GM12872 (cell line): ENCODE results near the gene F2.

Experiments used
- TF ChIP-seq, protein P1 (sequence below): IDR thresholded peaks from 3 replicates; pipeline ENCODE4 v1.5.1; 2011; ENCODE audit warnings: low read depth, mild to moderate bottlenecking, low read length, moderate library complexity; ENCODE audit not compliant: insufficient read depth

F2 gene

DNA sequence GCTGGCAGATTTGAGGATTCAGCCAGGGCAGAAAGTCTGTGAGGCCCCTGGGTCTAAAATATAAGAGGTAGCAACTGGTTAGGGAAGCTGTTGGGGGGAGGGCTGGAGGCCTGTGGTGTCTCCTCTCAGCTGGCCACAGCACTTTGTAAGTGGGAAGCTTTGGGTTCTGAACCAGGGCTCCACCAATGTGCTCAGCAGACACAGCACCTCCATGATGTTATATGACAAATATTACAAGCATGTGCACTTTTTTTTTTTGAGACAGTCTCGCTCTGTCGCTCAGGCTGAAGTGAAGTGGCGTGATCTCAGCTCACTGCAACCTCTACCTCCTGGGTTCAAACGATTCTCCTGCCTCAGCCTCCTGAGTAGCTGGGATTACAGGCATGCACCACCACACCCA is 26.6 kb upstream of the F2 start:
- TF ChIP-seq, protein P1, sequence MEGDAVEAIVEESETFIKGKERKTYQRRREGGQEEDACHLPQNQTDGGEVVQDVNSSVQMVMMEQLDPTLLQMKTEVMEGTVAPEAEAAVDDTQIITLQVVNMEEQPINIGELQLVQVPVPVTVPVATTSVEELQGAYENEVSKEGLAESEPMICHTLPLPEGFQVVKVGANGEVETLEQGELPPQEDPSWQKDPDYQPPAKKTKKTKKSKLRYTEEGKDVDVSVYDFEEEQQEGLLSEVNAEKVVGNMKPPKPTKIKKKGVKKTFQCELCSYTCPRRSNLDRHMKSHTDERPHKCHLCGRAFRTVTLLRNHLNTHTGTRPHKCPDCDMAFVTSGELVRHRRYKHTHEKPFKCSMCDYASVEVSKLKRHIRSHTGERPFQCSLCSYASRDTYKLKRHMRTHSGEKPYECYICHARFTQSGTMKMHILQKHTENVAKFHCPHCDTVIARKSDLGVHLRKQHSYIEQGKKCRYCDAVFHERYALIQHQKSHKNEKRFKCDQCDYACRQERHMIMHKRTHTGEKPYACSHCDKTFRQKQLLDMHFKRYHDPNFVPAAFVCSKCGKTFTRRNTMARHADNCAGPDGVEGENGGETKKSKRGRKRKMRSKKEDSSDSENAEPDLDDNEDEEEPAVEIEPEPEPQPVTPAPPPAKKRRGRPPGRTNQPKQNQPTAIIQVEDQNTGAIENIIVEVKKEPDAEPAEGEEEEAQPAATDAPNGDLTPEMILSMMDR: no peak

DNA sequence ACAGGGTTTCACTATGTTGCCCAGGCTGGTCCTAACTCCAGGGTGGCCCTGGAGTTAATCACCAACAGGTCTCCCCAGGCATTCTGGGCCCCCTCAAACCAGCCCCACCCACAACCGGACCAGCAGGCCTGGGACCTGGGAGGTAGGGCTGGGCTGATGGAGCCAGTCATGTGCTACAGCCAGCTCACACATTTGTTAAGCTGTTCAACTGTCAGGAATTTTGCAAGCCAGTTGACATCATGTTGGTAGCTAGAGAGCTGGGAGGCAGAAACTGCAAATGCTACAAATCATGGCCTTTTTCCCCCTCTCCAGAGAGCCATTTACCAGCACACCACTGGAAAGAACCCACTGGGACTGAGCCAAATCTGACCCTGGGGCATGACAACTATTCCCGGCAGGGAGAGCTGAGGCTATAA is 25.4 kb upstream of the F2 start:
- TF ChIP-seq, protein P1: no peak

DNA sequence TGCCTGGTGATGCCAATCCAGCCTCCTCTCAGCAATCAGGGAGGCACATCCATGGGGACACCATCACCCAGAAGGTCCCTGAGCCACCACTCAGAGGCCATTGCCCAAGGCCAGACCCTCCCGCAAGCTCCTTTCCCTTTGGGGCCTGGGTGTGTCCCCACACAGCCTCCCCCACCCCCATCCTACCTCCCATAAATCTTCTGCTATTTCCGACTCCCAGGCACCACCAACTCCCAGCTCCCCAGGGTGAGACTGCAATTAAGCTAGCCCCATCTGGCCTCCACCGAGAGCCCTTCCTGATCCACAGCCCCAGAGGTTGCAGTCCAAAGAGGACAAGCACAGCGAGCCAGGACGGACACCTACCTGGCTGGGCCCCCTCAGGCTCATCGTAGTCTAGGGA is 24.9 kb upstream of the F2 start:
- TF ChIP-seq, protein P1: no peak

DNA sequence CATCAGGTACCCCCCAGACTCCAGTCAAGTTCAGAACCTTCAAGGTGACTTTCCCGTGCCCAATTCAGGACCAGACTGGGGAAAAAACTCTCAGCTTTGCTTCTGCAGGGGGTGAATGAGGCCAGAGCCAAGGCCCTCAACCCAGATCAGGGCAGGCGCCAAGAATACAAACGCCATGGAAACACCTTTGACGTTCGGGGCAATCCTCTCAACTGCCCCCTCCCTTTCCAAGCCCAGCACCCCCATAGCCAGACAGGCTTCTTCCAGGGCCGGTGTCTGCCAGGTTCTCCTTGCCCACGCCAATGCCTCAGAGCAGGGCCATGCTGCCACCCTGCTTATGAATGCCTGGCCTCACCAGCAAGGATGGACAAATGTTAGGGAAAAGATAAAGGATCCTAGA is 24.4 kb upstream of the F2 start:
- TF ChIP-seq, protein P1: no peak

DNA sequence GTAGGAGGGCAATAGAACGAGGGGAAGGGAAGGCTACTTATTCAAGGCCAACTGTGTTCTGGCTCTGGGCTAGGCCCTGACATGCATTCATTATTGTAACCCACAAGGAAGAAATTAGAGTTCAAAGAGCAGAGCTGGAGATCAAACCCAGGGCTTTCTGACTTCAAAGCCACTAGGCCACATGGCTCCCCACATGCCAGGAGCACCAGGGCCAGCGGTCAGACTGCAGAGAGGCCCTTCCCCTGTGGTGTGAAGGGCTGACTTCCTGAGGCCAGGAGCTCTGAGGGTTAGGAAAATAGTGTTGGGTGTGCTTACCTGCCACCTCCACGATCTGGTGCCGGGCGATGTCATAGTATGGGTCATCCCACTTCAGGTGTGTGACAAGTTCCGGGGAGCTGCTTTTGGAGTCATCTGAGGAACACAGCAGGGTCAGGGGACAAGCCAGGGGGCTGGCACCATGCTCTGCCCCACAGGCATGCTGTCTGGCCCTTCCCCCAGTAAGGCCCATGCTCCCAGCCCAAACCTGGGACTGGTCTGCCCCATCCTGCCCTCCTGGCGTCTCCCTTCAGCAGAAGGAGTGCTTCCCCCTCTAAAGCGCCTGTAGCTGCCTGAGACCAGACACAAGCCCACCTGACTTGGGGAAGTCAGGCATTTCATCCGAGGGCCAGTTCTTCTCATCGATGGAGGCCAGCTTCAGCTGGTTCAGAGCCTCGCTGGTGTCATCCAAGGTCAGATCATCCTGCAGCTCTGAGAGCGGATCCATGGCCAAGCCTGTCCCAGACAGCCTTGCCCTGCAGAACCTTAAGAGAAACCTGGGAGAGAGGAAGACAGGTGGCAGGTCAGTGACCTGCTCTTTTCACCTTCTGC is 23.4 kb upstream of the F2 start:
- TF ChIP-seq, protein P1: no peak

DNA sequence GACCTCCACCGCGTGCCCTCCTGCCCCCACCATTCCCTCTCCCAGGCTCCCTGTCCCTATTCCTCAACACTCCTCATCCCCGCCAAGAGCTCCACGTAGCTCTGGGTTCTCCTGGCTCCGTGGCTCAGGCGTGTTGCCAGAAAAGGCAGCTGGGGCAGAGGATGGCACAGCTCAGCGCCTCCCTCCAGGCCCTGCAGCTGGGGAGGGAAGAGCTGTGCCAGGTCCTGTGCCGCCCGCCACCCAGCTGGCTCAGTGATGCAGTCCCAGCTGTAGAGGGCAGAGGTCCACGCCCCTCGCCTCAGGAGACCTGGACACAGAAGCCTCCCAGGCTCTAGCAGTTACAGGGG is 22.8 kb upstream of the F2 start:
- TF ChIP-seq, protein P1: no peak

DNA sequence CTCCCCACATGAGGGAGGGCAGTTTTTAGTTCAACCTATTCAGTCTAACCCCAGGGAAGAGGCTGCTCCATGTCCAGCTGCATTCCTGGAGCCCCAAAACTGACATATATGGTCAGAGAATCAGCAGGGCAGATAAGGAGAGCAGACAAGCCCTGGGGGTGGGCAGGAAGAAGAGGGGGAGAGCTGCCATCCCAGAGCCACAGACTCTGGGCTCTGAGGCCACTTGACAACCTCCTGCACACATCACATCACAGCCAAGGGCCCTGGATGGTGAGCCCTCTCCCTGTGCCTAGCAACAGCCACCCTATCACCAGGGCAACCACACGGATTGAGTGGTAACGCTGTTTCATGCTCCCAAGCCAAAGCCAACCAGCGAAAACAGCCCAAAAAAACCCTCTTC is 21.7 kb upstream of the F2 start:
- TF ChIP-seq, protein P1: no peak
